Measurements from ENCODE around the gene ENPP3. TPM values are rescaled to one million over a fixed set of nuclear protein-coding genes. Genes with fewer than 3 reads are reported as not detected.

ENPP3 gene
- total and polyA plus RNA-seq, 4 donors: 0.26 to 1.7 (median 0.71) TPM

GRCh38 chr6:131791476-131791875, 154.4 kb downstream of the ENPP3 start:
- intact Hi-C loops (cut with DNase I): no loop called here
- no peak for DNase-seq
- 73 to 80% methylated on average over 5 of the region's 5 CpGs for WGBS, 2 donors
- Histone ChIP-seq H3K27ac (ENCODE audit: low read depth in 1 of 2, low read length in 2 of 2) (no peak overlapping the region), H3K9me3 (ENCODE audit: control insufficient read depth, low read length) (no peaks in the 10 kb centered on the region), H3K4me3 (ENCODE audit: low read length in 2 of 2) (no peak overlapping the region), H3K27me3 (ENCODE audit: control insufficient read depth in 1 of 2, insufficient read depth in 2 of 2, low read length in 1 of 2) (no peaks in the 10 kb centered on the region), H3K4me1 (ENCODE audit: control insufficient read depth in 1 of 2, insufficient read depth in 2 of 2, low read length in 2 of 2) (no peaks in the 10 kb centered on the region), H3K36me3 (ENCODE audit: control insufficient read depth in 1 of 2, insufficient read depth in 2 of 2, low read length in 1 of 2) (no peaks in the 10 kb centered on the region)
- no peak for ATAC-seq (ENCODE audit: low FRiP score)

- no peak overlapping the region for H3K4me3 ChIP-seq (ENCODE audit: low read length in 2 of 2)
- WGBS, 2 donors: 91 to 94% methylated on average over 6 of the region's 6 CpGs
- ATAC-seq (ENCODE audit: low FRiP score): no peak
- no peaks in the 10 kb centered on the region for H3K4me1 ChIP-seq (ENCODE audit: control insufficient read depth in 1 of 2, insufficient read depth in 2 of 2, low read length in 2 of 2)
- no peaks in the 10 kb centered on the region for H3K36me3 ChIP-seq (ENCODE audit: control insufficient read depth in 1 of 2, insufficient read depth in 2 of 2, low read length in 1 of 2)
- intact Hi-C loops (cut with DNase I): no loop called here
- no peaks in the 10 kb centered on the region for H3K9me3 ChIP-seq (ENCODE audit: control insufficient read depth, low read length)
- no peak for DNase-seq
- no peak overlapping the region for H3K27ac ChIP-seq (ENCODE audit: low read depth in 1 of 2, low read length in 2 of 2)
- H3K27me3 ChIP-seq (ENCODE audit: control insufficient read depth in 1 of 2, insufficient read depth in 2 of 2, low read length in 1 of 2): no peaks in the 10 kb centered on the region
Measured at GRCh38 chr6:131792091-131792496, 155.0 kb downstream of the ENPP3 start.

GRCh38 chr6:131795366-131795765, 158.3 kb downstream of the ENPP3 start:
- ATAC-seq (ENCODE audit: low FRiP score): no peak
- Histone ChIP-seq H3K27me3 (ENCODE audit: control insufficient read depth in 1 of 2, insufficient read depth in 2 of 2, low read length in 1 of 2) (no peaks in the 10 kb centered on the region), H3K4me1 (ENCODE audit: control insufficient read depth in 1 of 2, insufficient read depth in 2 of 2, low read length in 2 of 2) (no peaks in the 10 kb centered on the region), H3K4me3 (ENCODE audit: low read length in 2 of 2) (no peak overlapping the region), H3K9me3 (ENCODE audit: control insufficient read depth, low read length) (no peaks in the 10 kb centered on the region), H3K36me3 (ENCODE audit: control insufficient read depth in 1 of 2, insufficient read depth in 2 of 2, low read length in 1 of 2) (no peaks in the 10 kb centered on the region), H3K27ac (ENCODE audit: low read depth in 1 of 2, low read length in 2 of 2) (no peak overlapping the region)
- intact Hi-C loops (cut with DNase I): no loop called here
- DNase-seq: no peak
- 85 to 86% methylated on average over 2 of the region's 2 CpGs for WGBS, 2 donors

Small RNA genes lying within 50 kb of the gene (microRNA-seq; reads per million reads assigned to microRNA genes)
- 0 reads per million in 2 donors for gene MIR548H5

Other genes starting within 250 kb of the ENPP3 start
- gene ARG1, start 64.1 kb upstream of the ENPP3 start, total RNA-seq: 1 to 10 TPM in 1 of 2 donors, under 1 TPM in 1; 0.87 to 4.6 TPM
- gene ARG1, start 64.1 kb upstream of the ENPP3 start, polyA plus RNA-seq: not detected
- 10 to 100 TPM; 29.1 to 32.9 TPM for gene MED23, start 9.1 kb upstream of the ENPP3 start, total RNA-seq
- gene MED23, start 9.1 kb upstream of the ENPP3 start, polyA plus RNA-seq: 10 to 100 TPM in 1 of 2 donors, 1 to 10 TPM in 1; 4.0 to 17.9 TPM
- gene OR2A4, start 64.1 kb downstream of the ENPP3 start, total RNA-seq: not detected
- 1 to 10 TPM in 1 of 2 donors, not detected in 1; 1.0 TPM for gene OR2A4, start 64.1 kb downstream of the ENPP3 start, polyA plus RNA-seq
- gene CTAGE9, start 73.7 kb downstream of the ENPP3 start, total RNA-seq: not detected
- gene CTAGE9, start 73.7 kb downstream of the ENPP3 start, polyA plus RNA-seq: not detected
- 10 to 100 TPM; 20.2 to 35.2 TPM for gene ENPP1, start 170.7 kb downstream of the ENPP3 start, total RNA-seq
- 1 to 10 TPM; 1.3 to 8.8 TPM for gene ENPP1, start 170.7 kb downstream of the ENPP3 start, polyA plus RNA-seq